AG09319 (cell line): Measurements from ENCODE around the gene JAZF1.

Experiments
- DNase-seq: peaks from one replicate; pipeline ENCODE4 v3.0.0-alpha.2; 2010; ENCODE audit warnings: low read depth; ENCODE audit errors: extremely low read depth
- TF ChIP-seq, protein P1 (sequence below): IDR thresholded peaks from 2 replicates; pipeline ENCODE4 v1.5.1; 2011; ENCODE audit warnings: low read depth, mild to moderate bottlenecking, inconsistent platforms, low read length, moderate library complexity

The JAZF1 gene

DNA sequence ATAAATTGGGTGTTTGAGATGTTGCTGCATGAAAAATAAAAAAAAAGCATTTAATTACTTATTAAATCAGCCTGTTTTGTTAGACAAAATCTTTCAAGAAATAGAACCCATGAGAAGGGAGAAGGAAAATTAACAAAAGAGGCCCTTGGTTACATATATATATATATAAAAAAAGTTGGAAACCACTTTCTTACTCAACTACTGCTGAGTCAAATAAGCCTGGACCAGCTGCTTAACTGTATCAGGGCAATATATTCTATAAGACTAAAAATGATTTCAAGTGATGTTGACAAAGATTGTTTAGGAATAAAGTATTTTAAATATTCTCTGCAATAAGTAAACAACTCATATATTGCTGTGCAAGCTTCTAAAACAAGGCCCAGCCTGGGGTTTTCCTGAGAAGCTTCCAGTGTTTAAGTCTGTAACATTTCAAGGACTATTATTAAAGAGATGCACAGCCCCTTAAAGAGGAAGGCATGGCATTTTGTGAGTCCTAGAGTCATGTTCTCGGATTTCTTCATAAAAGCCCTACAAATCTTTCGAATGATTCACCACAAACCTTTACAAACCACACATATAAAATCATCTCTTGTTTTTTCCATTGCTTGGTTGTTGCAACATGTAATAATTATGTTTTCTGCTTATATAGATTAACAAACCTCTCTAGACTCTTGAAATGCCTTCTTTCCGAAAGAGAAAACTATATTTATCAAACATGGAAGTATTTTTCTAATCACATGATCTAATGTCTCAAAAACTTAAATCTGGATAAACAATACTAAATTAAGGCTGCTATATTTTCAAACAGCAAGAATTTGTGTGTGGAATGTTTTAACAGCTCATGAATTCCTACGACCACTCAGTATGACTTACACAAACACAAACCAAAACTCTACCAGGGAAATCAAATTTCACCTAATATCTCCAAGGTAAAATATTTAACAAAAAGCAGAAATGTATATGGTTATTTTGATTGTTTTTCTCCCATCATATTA is 14.3 kb downstream of the JAZF1 start:
- peak; percentile 69 for DNase-seq
- TF ChIP-seq, protein P1, sequence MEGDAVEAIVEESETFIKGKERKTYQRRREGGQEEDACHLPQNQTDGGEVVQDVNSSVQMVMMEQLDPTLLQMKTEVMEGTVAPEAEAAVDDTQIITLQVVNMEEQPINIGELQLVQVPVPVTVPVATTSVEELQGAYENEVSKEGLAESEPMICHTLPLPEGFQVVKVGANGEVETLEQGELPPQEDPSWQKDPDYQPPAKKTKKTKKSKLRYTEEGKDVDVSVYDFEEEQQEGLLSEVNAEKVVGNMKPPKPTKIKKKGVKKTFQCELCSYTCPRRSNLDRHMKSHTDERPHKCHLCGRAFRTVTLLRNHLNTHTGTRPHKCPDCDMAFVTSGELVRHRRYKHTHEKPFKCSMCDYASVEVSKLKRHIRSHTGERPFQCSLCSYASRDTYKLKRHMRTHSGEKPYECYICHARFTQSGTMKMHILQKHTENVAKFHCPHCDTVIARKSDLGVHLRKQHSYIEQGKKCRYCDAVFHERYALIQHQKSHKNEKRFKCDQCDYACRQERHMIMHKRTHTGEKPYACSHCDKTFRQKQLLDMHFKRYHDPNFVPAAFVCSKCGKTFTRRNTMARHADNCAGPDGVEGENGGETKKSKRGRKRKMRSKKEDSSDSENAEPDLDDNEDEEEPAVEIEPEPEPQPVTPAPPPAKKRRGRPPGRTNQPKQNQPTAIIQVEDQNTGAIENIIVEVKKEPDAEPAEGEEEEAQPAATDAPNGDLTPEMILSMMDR = no peak

DNA sequence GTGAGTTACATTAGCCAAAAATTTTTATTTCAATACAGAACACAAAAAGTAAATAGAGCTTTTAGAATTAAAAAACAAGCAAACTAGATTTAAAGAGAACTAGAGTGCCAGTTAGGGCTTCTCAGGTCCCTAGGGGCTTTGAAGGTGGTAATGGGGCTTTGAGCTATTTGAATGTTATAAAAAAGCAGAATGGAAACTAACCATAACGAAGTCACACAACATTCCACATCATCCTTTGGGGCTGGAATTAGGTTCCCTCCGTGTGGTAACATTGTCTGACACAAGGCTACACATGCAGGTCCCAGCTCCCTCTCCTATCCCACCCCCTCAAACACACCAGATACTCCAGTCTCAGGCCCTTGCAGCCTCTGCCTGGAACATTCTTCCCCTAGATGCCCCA is 15.3 kb downstream of the JAZF1 start:
- TF ChIP-seq, protein P1 = no peak
- no peak for DNase-seq

DNA sequence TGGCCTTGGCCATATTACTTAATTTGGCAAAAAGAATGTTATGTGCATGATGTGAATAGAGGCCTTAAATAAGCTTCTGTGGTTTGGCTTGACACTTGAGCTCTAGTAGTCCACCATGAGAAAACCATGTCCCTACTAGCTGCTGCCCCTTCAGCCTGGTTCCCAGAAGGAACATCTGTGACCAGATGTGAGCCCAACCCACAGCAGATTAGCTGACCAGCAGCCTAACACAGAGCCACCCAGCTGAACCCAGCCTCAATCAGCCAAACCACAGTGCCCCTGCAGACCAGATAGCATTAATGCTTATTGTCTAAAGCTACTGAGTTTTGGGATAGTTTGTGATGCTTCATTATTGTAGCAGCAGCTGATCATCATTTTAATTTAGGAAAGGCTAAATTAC is 16.6 kb downstream of the JAZF1 start:
- peak; percentile 81 for DNase-seq
- TF ChIP-seq, protein P1 = no peak

DNA sequence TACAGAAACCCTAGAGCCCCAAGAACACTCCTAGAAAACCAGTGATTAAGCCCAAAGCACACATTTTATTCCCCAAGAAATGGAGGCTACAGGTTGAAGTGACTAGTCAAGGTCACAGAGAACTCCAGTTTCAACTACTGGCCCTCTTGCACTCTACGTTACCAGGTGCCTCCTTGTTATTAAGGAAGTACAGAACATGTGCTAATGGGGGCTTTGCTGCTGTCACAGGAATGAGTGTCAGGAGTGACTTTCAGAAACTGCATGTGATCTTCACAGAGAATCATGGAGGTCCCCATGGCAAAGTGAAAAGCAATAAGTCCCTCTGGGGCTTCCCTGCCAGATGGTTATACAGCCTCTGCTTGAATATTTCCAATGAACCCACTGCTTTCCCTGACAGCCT is 19.3 kb downstream of the JAZF1 start:
- DNase-seq = no peak
- TF ChIP-seq, protein P1 = no peak

DNA sequence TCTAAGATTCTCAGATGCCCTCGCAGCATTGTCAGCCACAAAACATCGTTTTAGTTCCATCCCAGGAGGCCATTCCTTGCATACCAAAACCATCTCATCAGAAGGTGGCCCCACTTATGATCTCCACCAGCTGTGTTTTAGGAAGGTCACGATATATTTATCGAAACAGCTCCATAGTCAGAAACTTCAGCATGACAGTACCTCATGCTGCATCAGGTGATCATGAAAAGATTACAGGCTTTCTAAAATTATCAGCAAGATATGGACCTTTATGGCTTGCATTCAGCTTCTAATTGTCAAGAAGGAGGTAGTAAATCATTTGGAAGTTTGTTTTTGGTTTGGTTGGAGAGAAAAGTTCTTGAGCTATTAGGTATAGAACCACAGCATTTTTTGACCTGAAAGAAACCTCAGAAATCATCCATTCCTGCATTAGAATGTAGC is 20.0 kb downstream of the JAZF1 start:
- DNase-seq = no peak
- TF ChIP-seq, protein P1 = no peak

DNA sequence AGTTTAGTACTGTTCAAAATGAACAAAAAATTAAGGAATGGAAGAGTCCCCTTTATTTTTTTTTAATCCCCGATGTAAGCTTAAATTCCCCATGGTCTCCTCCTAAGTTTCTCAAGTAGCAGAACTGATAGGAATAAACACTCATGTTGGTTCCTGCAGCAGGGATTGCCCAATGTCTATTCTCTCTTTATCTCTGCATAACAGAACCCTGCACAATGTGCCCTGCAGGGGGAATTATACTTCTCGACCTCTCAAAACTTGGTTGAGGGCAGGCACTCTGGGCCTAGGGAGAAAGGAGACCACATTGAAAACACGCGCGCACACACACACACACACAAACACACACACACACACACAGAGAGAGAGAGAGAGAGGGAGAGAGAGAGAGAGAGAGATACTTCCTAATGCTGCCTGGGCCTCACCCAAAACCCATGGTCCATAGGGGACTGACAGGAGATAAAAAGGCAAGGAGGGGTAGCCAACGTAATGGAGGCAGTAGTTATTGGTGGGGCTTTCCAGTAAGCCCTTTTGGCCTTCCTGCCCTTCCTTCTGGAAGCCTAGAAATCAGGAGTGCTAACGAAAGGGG is 22.7 kb downstream of the JAZF1 start:
- TF ChIP-seq, protein P1 = no peak
- no peak for DNase-seq
